Effector memory CD4-positive, alpha-beta T cell (primary cell): ENCODE results near the gene SIRPA.

ENCODE experiments used
- DNase-seq, 3 donors: peaks; one replicate each; pipeline ENCODE4 v3.0.0-alpha.2; 2020
- H3K27ac ChIP-seq: 2 replicates; pipeline ENCODE4 v1.7.0; 2013; ENCODE audit warnings: mild to moderate bottlenecking, low read length, moderate library complexity; ENCODE audit not compliant: insufficient read depth, poor library complexity, severe bottlenecking
- H3K27me3 ChIP-seq: replicated peaks from 2 replicates; pipeline ENCODE4 v1.7.0; 2013; ENCODE audit warnings: mild to moderate bottlenecking, low read length; ENCODE audit not compliant: insufficient read depth, control insufficient read depth, poor library complexity, severe bottlenecking
- H3K36me3 ChIP-seq: 2 replicates; pipeline ENCODE4 v1.7.0; 2013; ENCODE audit warnings: mild to moderate bottlenecking, low read length, moderate library complexity; ENCODE audit not compliant: control insufficient read depth, insufficient read depth
- H3K4me1 ChIP-seq: 2 replicates; pipeline ENCODE4 v1.7.0; 2013; ENCODE audit warnings: low read length, mild to moderate bottlenecking; ENCODE audit not compliant: control insufficient read depth, insufficient read depth, poor library complexity, severe bottlenecking
- H3K4me3 ChIP-seq: 2 replicates; pipeline ENCODE4 v1.7.0; 2013; ENCODE audit warnings: low read length, low read depth, mild to moderate bottlenecking; ENCODE audit not compliant: insufficient read depth, poor library complexity, severe bottlenecking
- H3K9me3 ChIP-seq: 2 replicates; pipeline ENCODE4 v1.7.0; 2013; ENCODE audit warnings: mild to moderate bottlenecking, low read length, moderate library complexity; ENCODE audit not compliant: control insufficient read depth

The SIRPA gene

DNA sequence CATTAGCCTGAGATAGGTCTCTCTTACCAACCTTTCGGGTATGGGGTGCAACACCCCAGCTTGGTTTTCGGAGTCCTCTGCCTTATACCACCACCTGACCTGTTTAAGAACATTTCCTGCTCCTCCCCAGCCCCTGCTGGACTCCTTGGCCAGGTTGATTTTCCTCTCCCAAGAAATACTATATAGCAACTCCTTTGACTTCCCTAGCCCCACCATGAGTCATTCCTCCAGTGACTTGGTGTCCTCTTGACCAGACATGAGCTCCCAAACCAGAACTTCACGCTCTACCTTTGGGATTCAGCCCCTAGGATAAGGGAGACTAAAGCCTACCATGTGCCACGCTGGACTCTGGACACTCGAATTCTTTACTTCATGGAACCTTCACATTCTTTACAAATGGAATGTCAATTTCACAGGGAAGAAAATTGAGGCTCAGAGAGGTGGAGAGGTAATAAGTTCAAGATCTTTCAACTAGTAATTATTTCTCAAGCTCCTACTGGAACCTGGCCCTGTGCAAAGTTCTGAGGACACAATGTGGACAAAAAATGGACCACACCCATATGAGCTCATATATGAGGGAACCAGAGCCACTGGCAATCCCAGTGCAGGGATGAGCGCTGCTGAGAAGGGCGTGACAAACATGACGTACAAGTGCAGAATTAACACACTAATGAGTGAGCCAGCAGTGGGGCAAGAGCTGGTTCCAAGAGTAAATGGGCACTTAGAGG lies 48.2 kb downstream of the SIRPA start:
- no peak overlapping the region for H3K4me3 ChIP-seq
- no peak overlapping the region for H3K27ac ChIP-seq
- H3K36me3 ChIP-seq: no peaks in the 10 kb centered on the region
- no peak for DNase-seq
- no peaks in the 10 kb centered on the region for H3K9me3 ChIP-seq
- H3K4me1 ChIP-seq: no peaks in the 10 kb centered on the region
- no peaks in the 10 kb centered on the region for H3K27me3 ChIP-seq

DNA sequence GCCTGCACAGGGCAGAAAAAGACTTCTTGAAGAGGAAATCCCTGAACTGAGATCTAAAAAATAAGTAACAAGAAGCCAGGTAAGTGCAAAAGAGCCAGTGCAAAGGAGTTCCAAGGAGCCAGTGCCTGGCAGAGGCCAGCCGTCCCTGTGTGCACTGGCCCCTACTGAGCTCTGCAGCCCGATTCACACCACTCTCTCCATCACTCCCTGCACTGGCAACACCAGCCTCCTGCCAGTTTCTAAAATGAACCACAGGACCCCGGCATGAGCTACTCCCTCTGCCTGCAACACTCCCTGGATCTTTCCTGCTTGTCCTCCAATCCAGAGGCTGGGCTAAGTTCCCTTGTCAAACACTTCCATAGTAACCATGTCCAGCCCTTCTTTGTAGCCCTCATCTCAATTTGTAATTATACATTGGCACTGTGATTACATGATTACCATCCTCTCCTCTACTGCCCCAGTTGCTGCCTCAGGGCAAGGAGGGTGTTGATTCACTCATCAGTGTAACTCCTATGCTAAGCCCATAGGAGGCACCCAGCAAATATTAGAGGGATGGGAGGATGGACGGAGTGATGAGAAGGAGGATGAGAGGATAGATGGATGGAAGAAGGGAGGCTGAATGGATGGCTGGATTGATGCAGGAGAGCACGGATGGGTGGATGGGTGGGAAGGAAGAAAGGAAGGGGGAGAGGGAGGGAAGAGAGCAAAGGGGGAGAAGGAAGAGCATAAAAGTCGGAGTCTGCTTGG lies 49.3 kb downstream of the SIRPA start:
- DNase-seq: no peak
- H3K36me3 ChIP-seq: no peaks in the 10 kb centered on the region
- H3K4me3 ChIP-seq: no peak overlapping the region
- H3K27ac ChIP-seq: no peak overlapping the region
- H3K4me1 ChIP-seq: no peaks in the 10 kb centered on the region
- no peaks in the 10 kb centered on the region for H3K9me3 ChIP-seq
- no peaks in the 10 kb centered on the region for H3K27me3 ChIP-seq

DNA sequence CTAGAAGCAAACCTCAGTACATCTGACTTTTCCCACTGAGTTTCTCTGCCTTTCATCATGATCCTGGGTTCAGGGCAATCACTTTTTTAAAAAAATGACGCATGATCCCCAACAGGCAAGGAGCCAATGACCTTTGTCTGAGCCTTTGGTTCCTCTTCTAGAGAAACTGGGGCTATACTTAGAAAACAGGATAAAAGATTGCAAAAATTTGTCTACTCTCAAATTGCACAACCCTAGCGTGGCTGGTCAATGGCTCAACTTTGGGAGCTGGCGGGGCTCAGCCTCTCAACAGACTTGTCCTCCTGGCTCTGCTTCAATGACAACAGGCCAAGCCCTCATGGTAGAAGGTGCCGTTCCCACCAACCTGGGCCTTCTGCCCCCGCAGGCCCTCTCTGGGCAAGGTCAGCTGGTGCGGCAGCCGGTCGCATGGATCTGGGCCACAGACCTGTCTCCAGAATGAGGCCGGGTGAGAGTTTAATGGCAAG lies 50.0 kb downstream of the SIRPA start:
- Histone ChIP-seq H3K4me3 (no peak overlapping the region), H3K9me3 (no peaks in the 10 kb centered on the region), H3K4me1 (no peaks in the 10 kb centered on the region), H3K27me3 (no peaks in the 10 kb centered on the region), H3K27ac (no peak overlapping the region), H3K36me3 (no peaks in the 10 kb centered on the region)
- DNase-seq: no peak

DNA sequence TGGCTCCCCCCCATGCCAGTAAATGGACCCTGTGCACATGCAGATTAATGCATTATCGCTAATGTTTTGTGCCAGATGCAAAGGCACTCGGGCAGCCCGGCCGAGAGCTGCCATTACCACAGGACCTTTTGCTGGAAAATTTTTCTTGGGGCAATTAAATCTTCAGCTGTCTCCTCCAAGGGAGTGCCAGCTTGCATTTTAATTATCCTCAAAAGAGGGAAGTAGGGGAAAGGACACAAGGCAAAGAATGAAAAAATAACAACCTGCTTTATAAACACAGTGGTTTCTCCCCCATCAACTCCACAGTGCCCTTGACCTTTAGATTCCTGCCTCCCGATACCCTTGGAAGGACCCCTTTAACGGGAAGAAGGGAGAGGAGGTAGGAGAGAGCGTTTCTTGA lies 50.5 kb downstream of the SIRPA start:
- Histone ChIP-seq H3K4me1 (no peaks in the 10 kb centered on the region), H3K27me3 (no peaks in the 10 kb centered on the region), H3K4me3 (no peak overlapping the region), H3K36me3 (no peaks in the 10 kb centered on the region), H3K9me3 (no peaks in the 10 kb centered on the region), H3K27ac (no peak overlapping the region)
- no peak for DNase-seq

DNA sequence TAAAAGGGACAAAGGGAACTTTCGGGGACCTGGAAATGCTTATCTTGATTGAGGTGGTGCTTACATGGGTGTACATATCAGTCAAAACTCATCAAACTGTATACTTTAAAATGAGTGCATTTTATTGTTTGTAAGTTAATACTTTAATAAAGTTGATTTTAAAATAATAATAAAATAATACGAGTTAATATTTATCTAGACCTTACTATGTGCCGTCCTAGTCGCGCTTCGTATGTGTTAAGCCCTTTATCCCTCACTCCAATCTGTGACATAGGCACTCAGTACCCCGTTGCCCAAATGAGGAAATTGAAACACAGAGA lies 51.2 kb downstream of the SIRPA start:
- Histone ChIP-seq H3K27ac (no peak overlapping the region), H3K36me3 (no peaks in the 10 kb centered on the region), H3K9me3 (no peaks in the 10 kb centered on the region), H3K4me1 (no peaks in the 10 kb centered on the region), H3K27me3 (no peaks in the 10 kb centered on the region), H3K4me3 (no peak overlapping the region)
- no peak for DNase-seq

DNA sequence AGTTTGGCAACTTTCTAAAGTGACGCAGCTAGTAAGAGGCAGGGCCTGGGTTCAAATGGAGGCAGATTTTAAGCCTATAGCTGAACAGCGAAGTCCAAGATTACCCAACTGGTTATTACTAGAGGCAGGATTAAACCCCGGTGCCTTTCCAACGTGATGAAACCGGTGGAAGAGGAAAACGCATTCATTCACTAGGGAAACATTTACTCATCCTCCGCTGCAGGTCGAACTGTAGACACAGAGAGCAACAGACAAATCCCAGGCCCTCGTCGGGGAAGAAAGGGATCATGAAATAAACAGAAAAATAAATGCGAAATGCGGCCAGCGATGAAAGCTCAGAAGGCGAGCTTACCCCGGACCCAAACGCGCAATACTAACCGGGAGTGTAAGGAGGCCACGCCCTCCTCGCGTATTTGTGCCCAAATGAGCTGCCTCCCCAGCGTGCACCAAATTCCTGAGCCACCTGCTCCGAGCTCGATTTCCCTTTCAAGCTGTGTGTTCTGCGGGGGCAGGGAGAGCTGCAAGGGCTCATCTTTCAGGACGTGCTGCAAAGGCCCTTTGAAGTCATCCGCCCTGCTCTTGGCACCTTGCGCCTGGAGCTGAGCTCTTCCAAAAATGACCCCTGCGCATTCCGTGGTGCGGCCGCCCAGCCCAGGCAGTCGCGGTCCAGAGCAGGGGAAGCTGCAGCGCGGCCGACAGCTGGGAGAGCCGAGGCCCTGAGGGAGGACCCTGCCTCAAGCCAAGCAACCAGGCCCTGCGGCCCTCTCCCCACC lies 51.7 kb downstream of the SIRPA start:
- no peak overlapping the region for H3K4me3 ChIP-seq

DNA sequence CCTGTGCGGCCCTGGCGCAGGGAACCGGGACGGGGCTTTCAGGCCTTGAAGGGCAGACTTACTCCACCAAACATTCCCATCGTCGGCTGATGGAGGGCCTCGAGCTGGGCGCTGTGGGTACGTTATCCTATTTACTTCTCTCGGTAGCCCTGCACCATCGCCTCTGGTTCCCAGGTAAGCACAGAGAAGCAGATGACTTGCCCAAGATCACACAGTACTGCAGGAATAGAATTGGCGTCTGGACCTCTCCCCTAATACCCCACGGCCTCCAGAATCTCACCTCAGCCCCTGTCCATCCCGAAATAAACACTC lies 52.3 kb downstream of the SIRPA start:
- Histone ChIP-seq H3K27me3 (no peaks in the 10 kb centered on the region), H3K4me1 (no peaks in the 10 kb centered on the region), H3K36me3 (no peaks in the 10 kb centered on the region), H3K4me3 (no peak overlapping the region), H3K9me3 (no peaks in the 10 kb centered on the region), H3K27ac (no peak overlapping the region)
- DNase-seq: no peak

More for the DNA sequence above, 51.7 kb downstream of the SIRPA start:
- Histone ChIP-seq H3K27me3 (no peaks in the 10 kb centered on the region), H3K36me3 (no peaks in the 10 kb centered on the region), H3K27ac (no peak overlapping the region), H3K9me3 (no peaks in the 10 kb centered on the region), H3K4me1 (no peaks in the 10 kb centered on the region)
- DNase-seq: no peak

DNA sequence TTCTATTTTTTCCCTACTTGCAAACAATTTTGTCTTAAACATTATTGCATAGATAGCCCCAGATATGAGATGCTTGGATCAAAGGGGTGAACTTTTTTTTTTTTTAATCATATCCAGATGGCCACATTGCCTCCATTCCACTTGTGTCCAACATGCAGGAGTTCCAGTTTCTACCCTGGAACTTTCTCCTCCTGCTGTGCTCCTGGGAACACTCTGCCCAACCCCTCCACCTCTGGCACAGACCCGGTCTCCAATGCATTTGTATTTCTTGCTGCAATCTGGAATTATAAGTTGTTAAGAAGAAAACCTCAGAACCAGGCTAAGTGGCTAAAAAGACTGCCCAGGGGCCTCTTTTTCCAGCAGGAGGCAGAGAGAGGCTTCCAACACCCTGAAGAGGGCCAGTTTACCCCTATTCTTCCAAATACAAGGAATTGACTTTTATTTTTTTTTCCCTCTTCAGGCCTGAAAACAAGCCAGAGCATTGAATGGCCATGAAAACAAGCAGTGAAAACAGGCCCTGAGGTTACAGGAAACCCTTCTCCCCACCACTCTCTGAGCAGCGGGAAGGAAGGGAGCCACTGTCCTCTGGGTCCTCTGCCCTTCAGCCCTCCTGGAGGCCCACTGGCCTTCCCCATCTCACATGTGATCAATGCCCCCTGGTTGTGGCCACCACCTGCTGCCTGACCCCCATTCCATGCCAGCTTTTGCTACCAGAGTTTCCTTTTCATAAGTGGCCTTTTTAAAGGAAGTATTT lies 54.3 kb downstream of the SIRPA start:
- H3K27me3 ChIP-seq: no peaks in the 10 kb centered on the region
- no peaks in the 10 kb centered on the region for H3K9me3 ChIP-seq
- no peak for DNase-seq
- no peak overlapping the region for H3K4me3 ChIP-seq
- no peak overlapping the region for H3K27ac ChIP-seq
- no peaks in the 10 kb centered on the region for H3K36me3 ChIP-seq
- no peaks in the 10 kb centered on the region for H3K4me1 ChIP-seq

DNA sequence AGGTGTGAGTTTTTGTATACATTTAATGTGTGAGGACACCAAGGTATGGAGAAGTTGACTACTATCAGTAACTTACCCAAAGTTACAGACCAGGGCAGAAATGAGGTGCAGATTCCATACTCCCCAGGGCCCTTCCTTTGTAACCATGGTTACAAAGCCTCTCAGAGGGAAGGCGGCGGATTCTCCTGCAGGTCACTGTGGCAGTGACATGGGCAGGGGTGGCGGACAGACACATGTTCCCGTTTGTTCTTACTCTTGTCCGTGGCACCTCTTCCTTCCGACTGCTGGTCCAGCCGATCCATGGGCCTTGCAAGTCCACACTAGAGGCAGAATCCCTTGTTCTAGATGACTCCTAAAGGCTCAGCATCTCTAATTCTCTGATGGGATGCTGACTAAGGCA lies 55.6 kb downstream of the SIRPA start:
- Histone ChIP-seq H3K4me3 (no peak overlapping the region), H3K4me1 (no peaks in the 10 kb centered on the region), H3K27ac (no peak overlapping the region), H3K27me3 (no peaks in the 10 kb centered on the region), H3K9me3 (no peaks in the 10 kb centered on the region), H3K36me3 (no peaks in the 10 kb centered on the region)
- DNase-seq: no peak
